Loucy (cell line): Measurements from ENCODE around the gene SVEP1.
A peak's percentile ranks its signal among the peaks of the same experiment; 100 is the strongest.

Experiments
- H2AFZ ChIP-seq: fragments of 200-600 bp; sonication (generic); 2 replicates; pipeline ENCODE4 v1.6.0; 2016; ENCODE audit warnings: antibody characterized with exemption, mild to moderate bottlenecking, low read length, moderate library complexity
- H3F3A ChIP-seq: fragments of 200-600 bp; 2 replicates; pipeline ENCODE4 v1.6.0; 2016; ENCODE audit warnings: antibody characterized with exemption, low read depth, mild to moderate bottlenecking
- H3K27me3 ChIP-seq: fragments of 200-600 bp; sonication (generic); 2 replicates; pipeline ENCODE4 v1.6.1; 2014; ENCODE audit warnings: low read length, mild to moderate bottlenecking; ENCODE audit not compliant: insufficient read depth, poor library complexity, severe bottlenecking
- H3K36me3 ChIP-seq: fragments of 200-600 bp; sonication (generic); 2 replicates; pipeline ENCODE4 v1.6.1; 2016; ENCODE audit warnings: low read length; ENCODE audit not compliant: insufficient read depth
- H3K4me1 ChIP-seq: fragments of 200-600 bp; sonication (generic); 2 replicates; pipeline ENCODE4 v1.5.1; 2014; ENCODE audit warnings: low read length, mild to moderate bottlenecking; ENCODE audit not compliant: insufficient read depth, poor library complexity, severe bottlenecking
- H3K4me2 ChIP-seq: fragments of 200-600 bp; sonication (generic); 2 replicates; pipeline ENCODE4 v1.6.0; 2014; ENCODE audit warnings: antibody characterized with exemption, low read length, low read depth, mild to moderate bottlenecking; ENCODE audit not compliant: poor library complexity, severe bottlenecking
- H3K4me3 ChIP-seq: fragments of 200-600 bp; sonication (generic); 2 replicates; pipeline ENCODE4 v1.5.1; 2014; ENCODE audit warnings: low read length, mild to moderate bottlenecking, mixed read lengths; ENCODE audit not compliant: poor library complexity, severe bottlenecking
- H3K79me2 ChIP-seq: fragments of 200-600 bp; sonication (generic); 2 replicates; pipeline ENCODE4 v1.6.1; 2014; ENCODE audit warnings: low read length; ENCODE audit not compliant: insufficient read depth
- H3K9ac ChIP-seq: fragments of 200-600 bp; sonication (generic); 2 replicates; pipeline ENCODE4 v1.6.0; 2014; ENCODE audit warnings: mild to moderate bottlenecking, low read depth, low read length, moderate library complexity; ENCODE audit not compliant: poor library complexity, severe bottlenecking
- H3K9me2 ChIP-seq: fragments of 200-600 bp; sonication (generic); replicated peaks from 2 replicates; pipeline ENCODE4 v1.6.1; 2016; ENCODE audit warnings: low read depth, low read length, mixed read lengths
- H3K9me3 ChIP-seq: fragments of 200-600 bp; sonication (generic); 2 replicates; pipeline ENCODE4 v1.6.1; 2014; ENCODE audit warnings: mild to moderate bottlenecking, antibody characterized with exemption, low read length, low read depth; ENCODE audit not compliant: insufficient read depth
- H4K20me1 ChIP-seq: fragments of 200-600 bp; sonication (generic); 2 replicates; pipeline ENCODE4 v1.6.0; 2014; ENCODE audit warnings: antibody characterized with exemption, low read length, mild to moderate bottlenecking; ENCODE audit not compliant: insufficient read depth, poor library complexity, severe bottlenecking
- CTCF ChIP-seq: fragments of 200-600 bp; sonication (generic); conservative IDR thresholded peaks from 2 replicates; pipeline ENCODE4 v1.5.1; 2014; ENCODE audit warnings: mild to moderate bottlenecking, antibody characterized with exemption, low read length
- EZH2phosphoT487 ChIP-seq: fragments of 200-600 bp; IDR thresholded peaks from 2 replicates; pipeline ENCODE4 v1.6.1; 2018; ENCODE audit warnings: antibody characterized with exemption, mild to moderate bottlenecking, moderate library complexity, borderline replicate concordance

The SVEP1 gene

GRCh38 chr9:110440172-110440571 is 139.4 kb downstream of the SVEP1 start:
- no peaks in the 10 kb centered on the region for H3K27me3 ChIP-seq
- no peaks in the 10 kb centered on the region for H3K36me3 ChIP-seq
- H3K4me3 ChIP-seq, result no peak overlapping the region
- H4K20me1 ChIP-seq, result no peaks in the 10 kb centered on the region
- no peaks in the 10 kb centered on the region for H3K79me2 ChIP-seq
- H3K9ac ChIP-seq, result no peak overlapping the region
- no peak for TF ChIP-seq CTCF
- TF ChIP-seq EZH2phosphoT487, result no peak
- no peaks in the 10 kb centered on the region for H3K9me2 ChIP-seq
- no peak overlapping the region for H3K4me2 ChIP-seq
- H3K4me1 ChIP-seq, result no peaks in the 10 kb centered on the region
- H3K9me3 ChIP-seq, result no peaks in the 10 kb centered on the region
- no peaks in the 10 kb centered on the region for H3F3A ChIP-seq
- H2AFZ ChIP-seq, result no peak overlapping the region

GRCh38 chr9:110432253-110432652 is 147.3 kb downstream of the SVEP1 start:
- TF ChIP-seq EZH2phosphoT487 (no peak), CTCF (no peak)
- Histone ChIP-seq H3K4me3 (no peak overlapping the region), H3K4me1 (no peaks in the 10 kb centered on the region), H3K9me3 (no peaks in the 10 kb centered on the region), H3K9me2 (no peaks in the 10 kb centered on the region), H3K36me3 (no peaks in the 10 kb centered on the region), H2AFZ (no peak overlapping the region), H3K27me3 (no peaks in the 10 kb centered on the region), H3K79me2 (no peaks in the 10 kb centered on the region), H3K4me2 (no peak overlapping the region), H4K20me1 (no peaks in the 10 kb centered on the region), H3K9ac (no peak overlapping the region), H3F3A (no peaks in the 10 kb centered on the region)

- Histone ChIP-seq H3K27me3 (no peaks in the 10 kb centered on the region), H3K4me2 (no peak overlapping the region), H3K9me2 (no peaks in the 10 kb centered on the region), H3F3A (no peaks in the 10 kb centered on the region), H2AFZ (no peak overlapping the region), H4K20me1 (no peaks in the 10 kb centered on the region), H3K36me3 (no peaks in the 10 kb centered on the region), H3K9me3 (no peaks in the 10 kb centered on the region), H3K79me2 (no peaks in the 10 kb centered on the region), H3K9ac (no peak overlapping the region), H3K4me1 (no peaks in the 10 kb centered on the region), H3K4me3 (no peak overlapping the region)
- TF ChIP-seq EZH2phosphoT487, result no peak
- TF ChIP-seq CTCF, result peak; percentile 17
Observed at GRCh38 chr9:110429453-110429852, 150.1 kb downstream of the SVEP1 start.
